H54 (cell line): ENCODE measurements around the gene UGT2B7.
"Not testable (repeated sequence)": the region's sequence is repeated elsewhere in the genome, so short reads cannot be mapped to it uniquely, and the experiment has no call there.

Experiments used
- DNase-seq: peaks from one replicate; pipeline ENCODE4 v3.0.0; 2011; ENCODE audit warnings: low spot score, mixed read lengths; ENCODE audit not compliant: insufficient read length
- FAIRE-seq: peaks from 3 replicates; lab custom pipeline; 2011; peaks lifted over from hg19 to GRCh38; lab: Jason Lieb, UNC
- POLR2A ChIP-seq: IDR thresholded peaks from 2 replicates; pipeline ENCODE4 v1.6.1; 2011; ENCODE audit warnings: low read depth, mild to moderate bottlenecking, low read length

The UGT2B7 gene

DNA sequence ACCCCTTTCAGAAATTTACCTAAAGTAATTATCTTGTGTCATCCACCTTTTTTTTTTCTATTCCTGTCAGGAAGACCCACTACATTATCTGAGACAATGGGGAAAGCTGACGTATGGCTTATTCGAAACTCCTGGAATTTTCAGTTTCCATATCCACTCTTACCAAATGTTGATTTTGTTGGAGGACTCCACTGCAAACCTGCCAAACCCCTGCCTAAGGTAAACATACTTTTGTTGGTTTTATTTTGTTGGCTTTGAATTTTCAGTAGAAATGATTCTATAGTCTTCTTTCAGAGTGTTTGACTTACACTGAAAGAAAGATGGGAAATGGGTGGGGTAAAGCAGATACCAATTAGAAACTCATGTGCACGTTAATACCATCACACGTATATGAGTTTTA, 2.2 kb downstream of the UGT2B7 start:
- no peak for TF ChIP-seq POLR2A
- FAIRE-seq (no peak), DNase-seq (no peak)

DNA sequence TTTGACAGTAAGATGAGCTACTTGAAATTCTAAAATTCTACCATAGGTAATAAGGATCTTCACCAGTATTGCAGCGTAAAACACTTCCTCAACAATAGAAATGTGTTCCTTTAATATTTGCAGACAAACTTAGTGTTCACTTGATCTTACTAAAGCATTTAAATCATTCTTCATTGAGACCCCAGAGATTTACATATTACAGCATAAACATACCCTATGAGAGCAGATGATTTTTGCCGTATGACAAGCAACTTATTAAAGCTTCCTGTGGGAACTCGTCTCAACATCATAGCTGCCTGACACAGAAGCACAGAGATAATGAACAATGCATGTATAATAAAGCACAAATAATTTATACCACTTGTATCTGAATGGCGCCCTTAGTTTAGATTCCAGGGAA, 3.6 kb downstream of the UGT2B7 start:
- no peak for TF ChIP-seq POLR2A
- FAIRE-seq (no peak), DNase-seq (no peak)

DNA sequence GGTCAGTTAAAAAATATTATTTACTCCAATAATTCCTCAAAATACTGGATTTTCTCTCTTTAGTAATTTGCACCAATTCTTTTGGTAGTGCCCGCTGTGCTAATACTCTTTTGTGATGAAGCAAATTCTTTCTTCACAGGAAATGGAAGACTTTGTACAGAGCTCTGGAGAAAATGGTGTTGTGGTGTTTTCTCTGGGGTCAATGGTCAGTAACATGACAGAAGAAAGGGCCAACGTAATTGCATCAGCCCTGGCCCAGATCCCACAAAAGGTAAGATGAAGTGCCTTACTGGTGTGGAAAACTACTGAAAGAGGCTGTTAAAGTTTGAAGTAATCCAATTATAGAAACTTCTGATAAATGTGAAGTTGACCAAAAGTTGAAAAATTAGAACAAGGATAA, 6.4 kb downstream of the UGT2B7 start:
- FAIRE-seq, DNase-seq: not testable (repeated sequence)

DNA sequence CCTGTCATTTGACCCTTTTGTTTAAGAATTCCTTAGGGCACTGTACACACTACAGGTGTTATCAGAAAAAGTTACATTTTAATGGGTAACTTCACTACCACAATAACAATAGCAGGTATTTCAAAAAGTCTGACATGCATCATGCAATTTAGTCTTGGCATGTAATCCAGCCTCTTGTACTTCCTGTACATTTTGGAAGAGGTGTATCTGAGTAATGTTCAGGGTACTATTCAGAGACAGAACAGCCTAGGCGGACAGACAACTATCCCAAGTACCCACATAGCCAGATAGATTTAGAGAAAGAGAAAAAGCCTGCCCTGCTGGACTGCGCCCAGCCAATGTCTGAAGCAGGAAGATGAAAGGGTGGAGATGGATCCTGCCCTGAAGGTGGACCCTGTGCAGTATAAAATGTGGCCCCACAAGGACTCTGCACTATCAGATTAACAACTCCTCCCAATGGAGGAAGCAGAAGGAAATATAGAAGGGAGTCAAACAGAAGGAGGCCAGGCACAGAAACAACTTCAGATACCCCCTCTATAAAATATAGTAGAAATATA, 8.5 kb downstream of the UGT2B7 start:
- no peak for TF ChIP-seq POLR2A
- no peak for DNase-seq
- no peak for FAIRE-seq

DNA sequence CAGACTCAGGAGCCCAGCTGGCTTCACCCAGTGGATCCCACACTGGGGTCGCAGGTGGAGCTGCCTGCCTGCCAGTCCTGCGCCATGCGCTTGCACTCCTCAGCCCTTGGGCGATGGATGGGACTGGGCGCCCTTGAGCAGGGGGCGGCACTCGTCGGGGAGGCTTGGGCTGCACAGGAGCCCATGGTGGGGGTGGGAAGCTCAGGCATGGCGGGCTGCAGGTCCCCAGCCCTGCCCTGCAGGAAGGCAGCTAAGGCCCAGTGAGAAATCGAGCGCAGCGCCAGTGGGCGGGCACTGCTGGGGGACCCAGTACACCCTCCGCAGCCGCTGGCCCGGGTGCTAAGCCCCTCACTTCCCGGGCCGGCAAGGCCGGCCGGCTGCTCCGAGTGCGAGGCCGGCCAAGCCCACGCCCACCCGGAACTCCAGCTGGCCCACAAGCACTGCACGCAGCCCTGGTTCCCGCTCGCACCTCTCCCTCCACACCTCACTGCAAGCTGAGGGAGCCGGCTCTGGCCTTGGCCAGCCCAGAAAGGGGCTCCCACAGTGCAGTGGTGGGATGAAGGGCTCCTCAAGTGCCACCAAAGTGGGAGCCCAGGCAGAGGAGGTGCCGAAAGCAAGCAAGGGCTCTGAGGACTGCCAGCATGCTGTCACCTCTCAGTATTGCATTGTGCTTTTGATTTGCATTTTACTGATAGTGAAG, 19.0 kb downstream of the UGT2B7 start:
- not testable (repeated sequence) for DNase-seq, FAIRE-seq

DNA sequence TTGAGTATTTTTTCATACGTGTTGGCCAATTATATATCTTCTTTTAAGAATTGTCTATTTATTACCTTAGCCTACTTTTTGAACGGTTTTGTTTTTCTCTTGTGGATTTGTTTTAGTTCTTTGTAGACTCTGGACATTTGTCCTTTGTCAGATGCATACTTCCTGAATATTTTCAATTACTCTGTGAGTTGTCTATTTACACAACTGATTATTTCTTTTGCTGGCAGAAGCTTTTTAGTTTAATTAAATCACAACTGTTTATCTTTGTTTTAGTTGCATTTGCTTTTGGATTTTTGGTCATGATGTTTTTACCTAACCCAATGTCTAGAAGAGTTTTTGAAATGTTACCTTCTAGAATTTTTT, 19.6 kb downstream of the UGT2B7 start:
- FAIRE-seq, result no peak
- no peak for DNase-seq
- TF ChIP-seq POLR2A, result no peak

DNA sequence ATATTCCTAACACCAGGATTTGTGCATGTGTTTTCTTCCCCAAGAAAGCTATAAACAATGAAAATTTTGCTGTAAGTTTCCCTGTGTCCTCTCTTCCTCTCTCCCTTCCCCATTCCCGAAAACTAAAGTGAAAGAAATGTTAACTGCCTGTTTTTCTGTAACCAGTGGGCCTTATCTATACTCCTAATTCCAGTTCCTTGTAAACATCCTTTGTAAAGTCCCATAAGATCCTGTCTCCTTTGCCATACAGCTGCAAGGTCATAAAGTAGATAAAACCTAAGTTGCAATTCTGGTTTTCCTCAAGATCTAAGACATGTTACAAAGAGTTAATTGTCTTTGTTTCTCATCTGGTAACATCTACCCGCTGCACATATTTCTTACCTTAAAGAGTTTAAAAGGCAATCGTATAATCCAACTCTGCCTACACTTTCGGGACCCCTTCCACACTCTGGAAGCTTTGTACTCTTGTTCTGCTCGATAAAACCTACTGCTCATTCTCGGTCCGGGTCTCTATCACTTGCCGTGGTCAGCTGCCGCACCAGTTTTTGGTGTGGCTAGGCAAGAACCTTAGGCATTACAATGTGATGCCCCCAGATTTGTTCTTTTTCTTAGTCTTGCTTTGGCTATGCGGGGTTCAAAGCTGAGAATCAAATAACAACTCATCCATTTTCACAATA, 20.5 kb downstream of the UGT2B7 start:
- DNase-seq, result no peak
- no peak for TF ChIP-seq POLR2A
- no peak for FAIRE-seq

DNA sequence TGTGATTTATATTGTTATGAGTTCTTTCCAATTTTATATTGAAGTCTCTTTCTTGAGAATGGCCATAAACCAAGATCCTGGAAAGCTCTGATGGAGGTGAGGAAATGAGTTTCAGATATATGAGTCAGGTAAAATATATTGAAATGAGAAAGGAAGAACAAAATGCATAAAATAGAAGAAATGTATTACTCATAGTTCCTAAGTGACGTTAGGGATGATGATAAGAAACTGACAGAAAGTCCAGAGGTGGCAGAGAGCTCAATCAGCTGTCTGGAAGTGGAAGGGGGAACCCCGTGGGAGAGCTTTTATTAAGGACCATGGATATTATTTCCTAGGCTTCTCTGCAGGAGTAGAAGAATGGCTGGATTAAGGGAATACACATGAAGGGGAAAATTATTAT, 24.6 kb downstream of the UGT2B7 start:
- DNase-seq (no peak), FAIRE-seq (no peak)
- no peak for TF ChIP-seq POLR2A

DNA sequence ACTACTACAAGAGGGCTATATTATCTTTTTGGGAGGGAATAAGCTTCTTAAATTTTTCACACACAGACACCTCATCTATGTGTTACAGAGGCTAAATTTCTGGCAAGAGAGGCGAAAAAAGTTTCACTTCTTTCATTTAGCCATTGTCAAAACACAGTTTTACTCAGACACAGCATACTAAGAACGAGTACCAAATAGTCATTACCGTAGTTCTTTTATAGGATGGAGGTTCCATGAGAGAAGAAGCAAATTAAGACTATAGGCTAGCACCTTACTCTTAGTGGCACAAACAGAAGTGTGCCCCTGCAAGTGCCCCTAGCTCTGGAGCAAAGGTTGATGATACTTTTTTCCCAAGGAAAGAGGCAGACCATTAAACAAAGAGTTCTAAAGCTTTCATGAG, 26.2 kb downstream of the UGT2B7 start:
- TF ChIP-seq POLR2A, result no peak
- DNase-seq (no peak), FAIRE-seq (no peak)

DNA sequence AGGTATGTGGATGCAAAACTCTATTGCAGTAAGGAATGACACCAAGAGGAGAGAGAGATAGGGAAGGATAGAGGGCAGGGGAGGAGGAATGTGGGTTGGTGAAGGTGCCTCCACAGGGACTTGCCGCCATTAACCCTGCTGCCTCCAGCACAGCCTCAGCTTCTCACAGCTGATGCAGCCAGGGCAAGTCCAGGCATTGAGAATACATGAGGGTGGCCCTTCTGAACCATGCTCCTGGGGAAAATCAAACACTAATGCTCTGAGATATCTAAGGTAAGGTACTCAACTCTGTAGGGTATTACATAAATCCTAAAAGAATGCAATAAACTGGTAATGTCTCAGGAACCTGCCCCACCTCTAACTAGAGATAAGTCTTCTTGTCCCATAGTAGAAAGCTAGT, 28.7 kb downstream of the UGT2B7 start:
- FAIRE-seq, result no peak
- no peak for TF ChIP-seq POLR2A
- DNase-seq, result no peak

DNA sequence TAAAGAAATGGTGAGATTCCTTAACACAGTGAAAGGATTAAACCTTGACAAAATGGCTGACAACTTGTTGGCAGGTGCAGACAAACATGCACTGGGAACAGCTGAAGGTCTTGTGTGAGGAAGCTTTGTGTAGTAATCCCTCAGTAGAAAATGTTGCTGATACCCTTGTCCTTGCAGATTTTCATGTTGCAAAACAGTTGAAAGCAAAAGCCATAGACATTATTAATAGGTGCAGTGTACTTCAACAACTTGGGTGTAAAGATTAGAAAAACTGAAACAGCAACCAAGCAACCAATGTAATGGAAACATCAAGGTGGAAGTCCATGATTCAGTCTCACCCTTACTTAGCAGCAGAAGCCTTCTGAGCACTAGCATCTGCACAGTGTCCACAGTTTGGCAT, 29.8 kb downstream of the UGT2B7 start:
- FAIRE-seq, result no peak
- DNase-seq, result no peak
- TF ChIP-seq POLR2A, result no peak

DNA sequence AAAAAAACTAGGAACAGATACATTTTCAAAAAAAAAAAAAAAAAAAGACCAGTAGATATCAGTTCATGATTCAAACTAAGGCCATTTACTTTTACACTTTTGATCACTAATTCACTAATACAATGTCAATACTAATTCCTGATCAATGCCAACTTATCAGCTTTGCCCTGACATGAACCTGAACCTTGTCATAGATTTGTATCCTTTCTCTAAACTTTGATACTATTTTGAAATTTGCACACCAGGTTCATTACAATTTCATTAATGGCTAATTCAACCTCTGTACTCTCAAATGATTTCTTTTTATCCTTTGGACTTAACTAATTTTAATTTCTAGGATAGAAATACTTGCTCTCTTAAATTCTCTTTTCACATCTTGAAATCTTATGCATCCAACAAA, 37.7 kb downstream of the UGT2B7 start:
- FAIRE-seq, result no peak
- no peak for TF ChIP-seq POLR2A
- DNase-seq, result no peak

DNA sequence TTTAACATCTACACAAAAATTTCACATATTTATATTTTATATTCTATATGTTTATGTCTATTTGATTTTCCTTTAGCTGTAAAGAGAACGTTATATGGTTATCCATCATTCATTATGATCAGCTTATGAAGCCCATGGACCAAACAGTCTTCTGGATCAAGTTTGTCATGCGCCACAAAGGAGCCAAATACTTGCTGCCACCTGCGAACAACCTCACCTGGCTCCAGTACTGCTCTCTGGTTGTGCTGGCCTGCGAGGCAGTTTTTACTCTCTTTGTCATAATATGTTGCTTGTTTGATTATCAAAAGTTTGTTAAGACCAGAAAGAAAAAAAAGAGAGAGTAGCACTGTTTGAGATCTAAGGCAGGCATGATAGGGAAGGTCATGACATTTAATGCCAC, 38.2 kb downstream of the UGT2B7 start:
- TF ChIP-seq POLR2A, result no peak
- no peak for FAIRE-seq
- DNase-seq, result no peak

DNA sequence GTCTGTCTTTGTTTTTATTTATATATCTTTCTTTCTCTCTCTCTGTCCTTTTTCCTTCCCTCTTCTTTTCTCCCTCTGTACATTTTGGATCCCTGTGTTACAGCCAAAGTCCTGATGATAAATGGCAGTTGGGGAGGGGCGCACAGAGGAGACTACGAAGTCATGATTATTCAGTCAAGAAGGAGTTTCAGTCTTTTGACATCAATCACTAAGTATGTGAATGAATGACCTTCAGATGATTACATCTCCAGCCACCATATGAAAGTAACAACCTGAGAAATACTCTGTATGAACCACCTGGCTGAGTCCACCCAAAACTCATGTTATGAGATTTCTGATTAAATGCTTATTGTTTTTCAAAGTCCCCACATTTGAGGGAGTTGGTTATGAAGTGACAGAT, 45.0 kb downstream of the UGT2B7 start:
- no peak for TF ChIP-seq POLR2A
- no peak for DNase-seq
- FAIRE-seq, result no peak

DNA sequence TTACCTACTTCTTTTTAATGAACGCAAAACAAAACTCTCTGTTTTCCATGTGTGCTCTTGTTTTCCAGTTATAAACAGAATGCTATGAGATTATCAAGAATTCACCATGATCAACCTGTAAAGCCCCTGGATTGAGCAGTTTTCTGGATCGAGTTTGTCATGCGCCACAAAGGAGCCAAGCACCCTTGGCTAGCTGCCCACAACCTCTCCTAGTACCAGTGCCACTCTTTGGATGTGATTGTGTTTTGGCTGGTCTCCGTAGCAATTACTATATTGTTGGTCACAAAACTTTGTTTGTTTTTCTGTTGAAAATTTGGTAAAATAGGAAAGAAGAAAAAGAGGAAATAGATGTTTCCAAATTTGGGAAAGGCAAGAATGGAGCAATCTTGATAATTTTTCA, 51.1 kb downstream of the UGT2B7 start:
- DNase-seq (no peak), FAIRE-seq (no peak)
- no peak for TF ChIP-seq POLR2A
